ENCODE measurements around the gene NR2C2.

Gene NR2C2

GRCh38 chr3:15040844-15041243, 93.5 kb downstream of the NR2C2 start:
- DNase-seq (ENCODE audit: low read depth in 1 of 2, low spot score in 1 of 2), result no peak
- no peak overlapping the region for H3K27ac ChIP-seq (replicated peaks)
- no peak for TF ChIP-seq CTCF (IDR thresholded peaks at IDR 0.05; ENCODE audit: insufficient read depth, low read length)
- no peak for TF ChIP-seq REST (IDR thresholded peaks at IDR 0.05; ENCODE audit: insufficient replicate concordance, low read depth)
- TF ChIP-seq GABPA (IDR thresholded peaks at IDR 0.05; ENCODE audit: low read depth), result no peak
- TF ChIP-seq SPI1 (IDR thresholded peaks at IDR 0.05; ENCODE audit: borderline replicate concordance, low read depth), result no peak
- no peak; the same call in 1 of the 2 replicates for TF ChIP-seq POLR2AphosphoS5 (IDR thresholded peaks at IDR 0.05; ENCODE audit: low read depth)

GRCh38 chr3:15041950-15042349, 94.6 kb downstream of the NR2C2 start:
- Histone ChIP-seq H3K27ac (replicated peaks) (no peak overlapping the region), H3K4me3 (replicated peaks; ENCODE audit: insufficient read depth, low read length) (no peak overlapping the region), H3K27me3 (ENCODE audit: insufficient read depth, poor library complexity, severe bottlenecking) (no peaks in the 10 kb centered on the region)
- TF ChIP-seq POLR2AphosphoS5 (IDR thresholded peaks at IDR 0.05; ENCODE audit: low read depth), result no peak
- no peak for TF ChIP-seq GABPA (IDR thresholded peaks at IDR 0.05; ENCODE audit: low read depth)
- no peak for TF ChIP-seq CTCF (IDR thresholded peaks at IDR 0.05; ENCODE audit: insufficient read depth, low read length)
- no peak for TF ChIP-seq SPI1 (IDR thresholded peaks at IDR 0.05; ENCODE audit: borderline replicate concordance, low read depth)
- TF ChIP-seq REST (IDR thresholded peaks at IDR 0.05; ENCODE audit: insufficient replicate concordance, low read depth), result no peak
- no peak for DNase-seq (ENCODE audit: low read depth in 1 of 2, low spot score in 1 of 2)

More at GRCh38 chr3:15040844-15041243, 93.5 kb downstream of the NR2C2 start:
- Histone ChIP-seq H3K4me3 (replicated peaks; ENCODE audit: insufficient read depth, low read length) (no peak overlapping the region), H3K27me3 (ENCODE audit: insufficient read depth, poor library complexity, severe bottlenecking) (no peaks in the 10 kb centered on the region)

- H3K27ac ChIP-seq (replicated peaks), result no peak overlapping the region
- no peak overlapping the region for H3K4me3 ChIP-seq (replicated peaks; ENCODE audit: insufficient read depth, low read length)
- TF ChIP-seq REST (IDR thresholded peaks at IDR 0.05; ENCODE audit: insufficient replicate concordance, low read depth) (no peak), POLR2AphosphoS5 (IDR thresholded peaks at IDR 0.05; ENCODE audit: low read depth) (no peak), GABPA (IDR thresholded peaks at IDR 0.05; ENCODE audit: low read depth) (no peak), SPI1 (IDR thresholded peaks at IDR 0.05; ENCODE audit: borderline replicate concordance, low read depth) (no peak), CTCF (IDR thresholded peaks at IDR 0.05; ENCODE audit: insufficient read depth, low read length) (no peak)
- DNase-seq (ENCODE audit: low read depth in 1 of 2, low spot score in 1 of 2), result no peak
- H3K27me3 ChIP-seq (ENCODE audit: insufficient read depth, poor library complexity, severe bottlenecking), result no peaks in the 10 kb centered on the region
Observed at GRCh38 chr3:15042936-15043335, 95.6 kb downstream of the NR2C2 start.
